CD4-positive, alpha-beta T cell (primary cell): ENCODE measurements around the gene TUBG1. TPM values are rescaled to one million over a fixed set of nuclear protein-coding genes. Genes with fewer than 3 reads are reported as not detected.
"Not testable (repeated sequence)": the region's sequence is repeated elsewhere in the genome, so short reads cannot be mapped to it uniquely, and the experiment has no call there.

ENCODE experiments used
- ATAC-seq: fragments of 200-7000 bp; cut with Tn5 transposase; one replicate; pipeline ENCODE4 v1.10.0; 2022; ENCODE audit warnings: mild to moderate bottlenecking; ENCODE audit not compliant: poor library complexity
- CTCF ChIA-PET: fragments of 350-600 bp; sonication (Branson Sonifier 250); formaldehyde crosslinking; loops from one replicate; lab custom pipeline; 2021; ENCODE audit warnings: antibody characterized with exemption, inconsistent platforms; lab: Charles Lee
- POLR2A ChIA-PET: fragments of 350-600 bp; sonication (Branson Sonifier 250); formaldehyde crosslinking; loops from one replicate; lab custom pipeline; 2021; ENCODE audit warnings: antibody characterized with exemption, inconsistent platforms; lab: Charles Lee
- DNase-seq, 14 experiments: peaks; one replicate each; pipeline ENCODE4 v3.0.0-alpha.2; 2013 to 2020; ENCODE audit warnings: mixed read lengths in 2 of 14
- H3K27ac ChIP-seq, 2 donors: one replicate each; pipeline versions ENCODE4 v1.5.1 to v1.7.0; 2013; ENCODE audit warnings: low read length in 2 of 2, low read depth in 1 of 2, mild to moderate bottlenecking in 1 of 2
- H3K27me3 ChIP-seq, 2 experiments: 1 replicate in 1 of 2; 2 replicates in 1 of 2; pipeline versions ENCODE4 v1.6.1 to v1.7.0; 2013; ENCODE audit warnings: low read length in 2 of 2, control low read depth in 1 of 2, mild to moderate bottlenecking in 1 of 2, moderate library complexity in 1 of 2; ENCODE audit not compliant: insufficient read depth in 2 of 2, control insufficient read depth in 1 of 2
- H3K36me3 ChIP-seq: one replicate; pipeline ENCODE4 v1.6.1; 2013; ENCODE audit warnings: low read length, control low read depth; ENCODE audit not compliant: insufficient read depth
- H3K4me1 ChIP-seq: one replicate; pipeline ENCODE4 v1.6.1; 2013; ENCODE audit warnings: low read length, control low read depth; ENCODE audit not compliant: insufficient read depth
- H3K4me3 ChIP-seq: one replicate; pipeline ENCODE4 v1.5.1; 2013; ENCODE audit warnings: mild to moderate bottlenecking, low read length, moderate library complexity
- H3K9me3 ChIP-seq, 2 experiments: 1 replicate in 1 of 2; 2 replicates in 1 of 2; pipeline versions ENCODE4 v1.6.1 to v1.7.0; 2013; ENCODE audit warnings: low read length in 2 of 2, mild to moderate bottlenecking in 2 of 2, control low read depth in 1 of 2, moderate library complexity in 1 of 2; ENCODE audit not compliant: control insufficient read depth in 1 of 2, insufficient read depth in 1 of 2
- H3K27ac Mint-ChIP-seq: one replicate; pipeline ENCODE4 v1.8.0; 2020; ENCODE audit warnings: mixed read lengths
- H3K27me3 Mint-ChIP-seq: one replicate; pipeline ENCODE4 v1.8.0; 2021; ENCODE audit warnings: mixed read lengths
- H3K36me3 Mint-ChIP-seq: one replicate; pipeline ENCODE4 v1.8.0; 2021; ENCODE audit warnings: low read depth, mixed read lengths
- H3K4me1 Mint-ChIP-seq: one replicate; pipeline ENCODE4 v1.8.0; 2021; ENCODE audit warnings: low read depth, mixed read lengths
- H3K4me3 Mint-ChIP-seq: one replicate; pipeline ENCODE4 v1.8.0; 2020; ENCODE audit warnings: mild to moderate bottlenecking, mixed read lengths
- H3K9me3 Mint-ChIP-seq: one replicate; pipeline ENCODE4 v1.8.0; 2020; ENCODE audit warnings: mixed read lengths
- CTCF ChIP-seq: fragments of 200-600 bp; IDR thresholded peaks from one replicate; pipeline ENCODE4 v1.8.0; 2022; ENCODE audit warnings: antibody characterized with exemption, mild to moderate bottlenecking
- intact Hi-C, 2 experiments: fragments of 100-400 bp; cut with DNase I in 1 of 2; cut with micrococcal nuclease in 1 of 2; formaldehyde crosslinking; loops; one replicate each; pipeline versions ENCODE4 v1.15.1 to v1.9.0; 2023 to 2025; cut with DNase I, micrococcal nuclease
- total RNA-seq, 174 experiments: library from RNA in 2 of 174; stranded (reverse) in 2 of 174; gene quantifications; one replicate each; pipeline ENCODE4 v1.2.3 and lab custom pipeline; 2021 to 2026

TUBG1 gene
- total RNA-seq, 2 experiments from 2014 or later: 7.3 to 8.5 TPM

DNA sequence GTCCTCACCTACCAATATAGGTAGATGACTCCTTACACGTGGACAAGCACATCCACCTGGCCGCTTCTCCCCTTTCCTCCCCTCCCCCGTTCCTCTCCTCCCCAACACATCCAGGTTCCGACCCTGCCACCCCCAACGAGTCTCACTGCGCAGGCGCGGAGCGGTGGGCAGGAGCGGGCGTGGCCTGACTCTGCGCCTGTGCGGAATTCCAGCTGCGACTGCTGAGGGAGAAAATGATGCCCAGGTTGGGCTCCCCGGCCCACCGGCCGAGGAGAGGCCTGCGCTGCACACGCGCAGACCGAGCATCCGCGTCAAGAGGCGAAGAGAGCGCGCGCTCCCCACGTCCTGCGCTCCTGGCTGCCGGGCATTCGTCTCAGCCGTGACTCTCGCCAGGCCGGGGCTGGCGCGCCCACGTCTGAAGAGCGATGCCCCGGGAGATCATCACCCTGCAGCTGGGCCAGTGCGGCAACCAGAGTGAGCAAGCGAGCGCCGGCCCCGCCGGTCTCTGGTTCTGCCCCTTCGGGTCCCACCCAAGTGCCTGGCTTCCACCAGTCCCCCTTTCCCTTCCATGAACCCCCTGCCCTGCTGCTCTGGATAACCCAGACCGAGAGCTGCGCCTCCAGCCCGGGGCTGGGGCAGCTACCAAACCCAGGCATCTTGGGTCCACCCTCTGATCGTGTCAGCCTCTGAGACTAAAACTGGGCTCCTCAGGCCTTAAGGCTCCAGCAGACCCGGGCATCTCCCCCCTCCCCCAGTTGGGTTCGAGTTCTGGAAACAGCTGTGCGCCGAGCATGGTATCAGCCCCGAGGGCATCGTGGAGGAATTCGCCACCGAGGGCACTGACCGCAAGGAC is 49.8 kb downstream of the TUBG1 start, which contains the start of gene TUBG2:
TSS of gene TUBG2 (plus strand) at position 206 of the 853 bp plus-strand sequence. CDS start at position 426, 220 bp downstream.
- H3K4me1 Mint-ChIP-seq: peaks cover 21% of the 10 kb centered on the region
- Histone ChIP-seq H3K36me3 (peaks cover 2% of the 10 kb centered on the region), H3K4me3 (peak within 1 kb of the TSS; percentile 70), H3K27me3 (peaks cover 0 to 2% of the 10 kb centered on the region in 2 experiments), H3K4me1 (peaks cover 14% of the 10 kb centered on the region), H3K27ac (no peak within 1 kb of the TSS), H3K9me3 (no peaks in the 10 kb centered on the region)
- peak; percentile 78 for ATAC-seq
- no peaks in the 10 kb centered on the region for H3K9me3 Mint-ChIP-seq
- DNase-seq: peak in 12 of 14 experiments; percentile 49 to 85 (median 69)
- H3K4me3 Mint-ChIP-seq: peak within 1 kb of the TSS; percentile 89
- peak within 1 kb of the TSS; percentile 27 for H3K27ac Mint-ChIP-seq
- intact Hi-C loops: no loop called here
- ChIA-PET POLR2A (interaction anchor here (1.0 to 2.5 kb wide), 4 partner anchors 10 to 50 kb away, joined by 3 to 9 read pairs (median 4); partner anchors contain the start of genes PLEKHH3, RETREG3 and TUBG1), CTCF (no interaction called here)
- no peak for TF ChIP-seq CTCF
- H3K27me3 Mint-ChIP-seq: peaks cover 5% of the 10 kb centered on the region
- peaks cover 9% of the 10 kb centered on the region for H3K36me3 Mint-ChIP-seq

DNA sequence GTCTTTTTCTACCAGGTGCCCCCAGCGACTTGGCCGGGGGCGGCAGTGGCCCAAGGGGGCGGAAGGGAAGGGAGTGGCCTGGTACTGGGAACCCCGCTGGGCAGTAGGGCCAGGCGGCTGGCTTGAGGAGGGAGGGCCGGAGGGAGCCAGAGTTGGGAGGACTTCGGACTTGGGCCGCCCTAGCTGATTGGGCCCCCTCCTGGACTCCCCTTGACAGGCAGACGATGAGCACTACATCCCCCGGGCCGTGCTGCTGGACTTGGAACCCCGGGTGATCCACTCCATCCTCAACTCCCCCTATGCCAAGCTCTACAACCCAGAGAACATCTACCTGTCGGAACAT is 50.4 kb downstream of the TUBG1 start:
- POLR2A ChIA-PET: interaction anchor here (1.0 to 2.5 kb wide), 3 partner anchors 9 to 51 kb away, joined by 3 to 9 read pairs (median 5); partner anchors contain the start of genes PLEKHH3, RETREG3 and TUBG1
- Histone ChIP-seq H3K4me3 (peak overlapping the region; percentile 70), H3K4me1 (peaks cover 14% of the 10 kb centered on the region)
- H3K27ac Mint-ChIP-seq, H3K9me3 Mint-ChIP-seq, H3K36me3 ChIP-seq, H3K27me3 ChIP-seq, H3K27me3 Mint-ChIP-seq, DNase-seq, ATAC-seq, intact Hi-C loops, CTCF ChIA-PET, H3K27ac ChIP-seq, H3K9me3 ChIP-seq: not testable (repeated sequence)
- Mint-ChIP-seq H3K36me3 (peaks cover 12% of the 10 kb centered on the region), H3K4me3 (peak overlapping the region; percentile 62), H3K4me1 (peaks cover 21% of the 10 kb centered on the region)

DNA sequence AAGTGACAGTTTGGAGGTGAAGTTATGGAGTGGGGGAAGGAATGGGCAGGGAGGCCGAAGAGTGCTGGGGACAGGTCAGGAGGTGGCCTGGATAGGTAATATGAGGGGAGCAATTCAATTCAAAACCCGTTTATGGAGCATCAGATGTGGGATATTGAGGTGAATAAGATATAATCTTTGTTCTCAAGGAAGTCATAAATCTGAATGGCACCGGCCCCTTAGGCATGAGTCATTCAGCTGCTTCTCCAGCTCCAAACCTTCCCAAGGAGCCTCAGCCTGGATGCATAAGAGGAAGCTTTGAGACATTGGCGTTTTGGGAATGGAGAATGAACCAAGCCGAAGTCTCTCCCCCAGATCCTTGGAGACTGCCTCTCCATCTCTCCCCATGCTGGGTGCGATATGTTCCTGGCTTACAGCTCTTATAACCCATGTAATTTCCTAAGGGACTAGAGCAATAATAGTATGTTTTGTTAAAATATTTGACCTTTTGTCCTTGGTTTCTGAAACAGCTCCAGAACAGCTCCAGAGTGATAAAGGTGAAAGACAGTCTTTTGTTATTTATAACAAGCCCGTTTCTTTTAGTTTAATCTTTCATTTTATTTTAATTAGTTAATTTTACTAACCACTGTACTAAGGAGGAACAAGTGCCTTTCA is 51.3 kb downstream of the TUBG1 start:
- H3K4me1 Mint-ChIP-seq: peaks cover 21% of the 10 kb centered on the region
- intact Hi-C loops: no loop called here
- no peaks in the 10 kb centered on the region for H3K9me3 ChIP-seq
- ATAC-seq (no peak), DNase-seq (no peak)
- H3K27me3 ChIP-seq: no peaks in the 10 kb centered on the region
- peaks cover 2% of the 10 kb centered on the region for H3K36me3 ChIP-seq
- H3K4me3 ChIP-seq: no peak overlapping the region
- peaks cover 14% of the 10 kb centered on the region for H3K4me1 ChIP-seq
- H3K27ac ChIP-seq: no peak overlapping the region
- POLR2A ChIA-PET: interaction anchor here (2.5 kb wide), 1 partner anchor 8 kb away, joined by 9 read pairs; no protein-coding TSS in a partner anchor
- H3K27me3 Mint-ChIP-seq: no peaks in the 10 kb centered on the region
- CTCF ChIA-PET: no interaction called here
- no peak for TF ChIP-seq CTCF
- peaks cover 18% of the 10 kb centered on the region for H3K36me3 Mint-ChIP-seq
- no peak overlapping the region for H3K27ac Mint-ChIP-seq
- H3K4me3 Mint-ChIP-seq: no peak overlapping the region
- no peaks in the 10 kb centered on the region for H3K9me3 Mint-ChIP-seq

Other genes starting within 250 kb of the TUBG1 start
- 100 to 1,000 TPM; 315 to 319 TPM for gene STAT3, start 221.2 kb upstream of the TUBG1 start, total RNA-seq
- gene CAVIN1, start 186.4 kb upstream of the TUBG1 start, total RNA-seq: under 1 TPM; 0.14 to 0.16 TPM
- gene ATP6V0A1, start 150.8 kb upstream of the TUBG1 start, total RNA-seq: 10 to 100 TPM; 10.4 to 14.4 TPM
- gene NAGLU, start 73.4 kb upstream of the TUBG1 start, total RNA-seq: 1 to 10 TPM; 7.8 TPM
- under 1 TPM; 0.80 to 0.81 TPM for gene HSD17B1, start 56.8 kb upstream of the TUBG1 start, total RNA-seq
- gene COASY, start 47.5 kb upstream of the TUBG1 start, total RNA-seq: 10 to 100 TPM; 37.8 to 40.7 TPM
- 10 to 100 TPM; 29.2 to 32.1 TPM for gene MLX, start 42.6 kb upstream of the TUBG1 start, total RNA-seq
- 1 to 10 TPM; 2.6 to 3.4 TPM for gene PSMC3IP, start 32.0 kb upstream of the TUBG1 start, total RNA-seq
- 10 to 100 TPM; 46.7 to 48.7 TPM for gene RETREG3, start 309 bp upstream of the TUBG1 start, total RNA-seq
- gene TUBG2, start 49.6 kb downstream of the TUBG1 start, total RNA-seq: 1 to 10 TPM; 9.0 to 9.7 TPM
- 1 to 10 TPM in 1 of 2 experiments, under 1 TPM in 1; 0.60 to 1.1 TPM for gene PLEKHH3, start 67.3 kb downstream of the TUBG1 start, total RNA-seq
- 1 to 10 TPM; 1.5 to 2.4 TPM for gene CCR10, start 72.2 kb downstream of the TUBG1 start, total RNA-seq
- 1 to 10 TPM; 4.4 to 4.5 TPM for gene CNTNAP1, start 72.8 kb downstream of the TUBG1 start, total RNA-seq
- 10 to 100 TPM; 73.3 to 76.1 TPM for gene EZH1, start 135.4 kb downstream of the TUBG1 start, total RNA-seq
- not detected for gene RAMP2, start 151.5 kb downstream of the TUBG1 start, total RNA-seq
- 10 to 100 TPM; 40.6 to 45.7 TPM for gene VPS25, start 163.8 kb downstream of the TUBG1 start, total RNA-seq
- under 1 TPM; 0.42 to 0.74 TPM for gene WNK4, start 170.9 kb downstream of the TUBG1 start, total RNA-seq
- gene COA3, start 189.0 kb downstream of the TUBG1 start, total RNA-seq: 1 to 10 TPM; 4.0 to 4.5 TPM
- gene CNTD1, start 189.2 kb downstream of the TUBG1 start, total RNA-seq: not detected
- gene BECN1, start 214.6 kb downstream of the TUBG1 start, total RNA-seq: 100 to 1,000 TPM; 130 to 138 TPM
- 10 to 100 TPM; 62.1 to 62.5 TPM for gene PSME3, start 223.7 kb downstream of the TUBG1 start, total RNA-seq
- gene AOC2, start 234.9 kb downstream of the TUBG1 start, total RNA-seq: 1 to 10 TPM; 2.5 to 2.9 TPM
- gene AOC3, start 241.5 kb downstream of the TUBG1 start, total RNA-seq: 1 to 10 TPM in 1 of 2 experiments, under 1 TPM in 1; 0.78 to 1.0 TPM